Germinal center (tissue), 1 donor: ENCODE data around the gene SURF4.
"Not testable (repeated sequence)": the region's sequence is repeated elsewhere in the genome, so short reads cannot be mapped to it uniquely, and the experiment has no call there.

Source experiments
- DNase-seq: peaks from one replicate; pipeline ENCODE4 v3.0.0; 2012; ENCODE audit warnings: mixed read lengths, low spot score

SURF4 gene

GRCh38 chr9:133334161-133334560 lies 41.7 kb downstream of the SURF4 start:
- DNase-seq, result no peak

GRCh38 chr9:133333566-133333965 lies 42.3 kb downstream of the SURF4 start:
- DNase-seq, result no peak

DNA sequence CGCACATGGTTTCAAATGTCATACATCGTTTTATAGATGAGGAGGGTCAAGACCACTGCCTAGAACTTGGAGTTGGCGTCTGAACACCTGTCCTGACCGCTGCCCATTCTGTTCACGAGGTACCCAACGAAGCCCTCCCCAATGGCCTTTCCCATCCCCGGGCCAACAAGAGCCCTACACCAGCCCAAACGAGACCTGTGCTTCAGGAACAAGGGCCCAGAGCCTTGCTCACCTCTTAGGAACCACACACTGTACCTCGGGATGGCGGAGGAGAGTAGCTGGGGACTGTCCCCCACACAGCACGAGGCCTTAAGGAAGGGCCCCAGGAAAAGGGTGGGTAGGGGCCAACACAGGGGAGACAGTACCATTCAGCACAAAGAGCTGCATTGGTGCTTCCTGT lies 42.8 kb downstream of the SURF4 start:
- no peak for DNase-seq

- DNase-seq, result no peak
Observed at GRCh38 chr9:133332381-133332730, 43.5 kb downstream of the SURF4 start.

GRCh38 chr9:133331641-133332380 lies 44.0 kb downstream of the SURF4 start:
- no peak for DNase-seq

DNA sequence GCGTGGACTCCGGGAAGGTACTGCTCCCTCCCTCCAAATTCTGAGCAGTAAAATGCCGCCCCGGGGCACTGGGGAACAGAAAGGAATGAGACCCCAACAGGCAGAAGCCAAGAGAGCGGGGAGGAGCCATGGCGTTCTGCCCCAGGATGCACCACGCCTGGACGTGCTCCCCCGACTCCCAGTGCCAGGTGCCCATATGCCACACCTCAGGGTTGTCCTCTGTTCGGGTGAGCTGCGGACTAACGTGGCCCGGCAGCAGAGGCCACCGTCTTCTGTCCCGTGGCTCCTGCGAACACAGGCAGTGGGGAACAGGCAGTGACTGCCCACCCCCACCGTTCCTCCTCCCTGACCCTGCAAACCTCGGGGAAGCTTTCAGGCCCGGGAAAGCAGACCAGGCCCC lies 44.6 kb downstream of the SURF4 start:
- DNase-seq, result no peak

DNA sequence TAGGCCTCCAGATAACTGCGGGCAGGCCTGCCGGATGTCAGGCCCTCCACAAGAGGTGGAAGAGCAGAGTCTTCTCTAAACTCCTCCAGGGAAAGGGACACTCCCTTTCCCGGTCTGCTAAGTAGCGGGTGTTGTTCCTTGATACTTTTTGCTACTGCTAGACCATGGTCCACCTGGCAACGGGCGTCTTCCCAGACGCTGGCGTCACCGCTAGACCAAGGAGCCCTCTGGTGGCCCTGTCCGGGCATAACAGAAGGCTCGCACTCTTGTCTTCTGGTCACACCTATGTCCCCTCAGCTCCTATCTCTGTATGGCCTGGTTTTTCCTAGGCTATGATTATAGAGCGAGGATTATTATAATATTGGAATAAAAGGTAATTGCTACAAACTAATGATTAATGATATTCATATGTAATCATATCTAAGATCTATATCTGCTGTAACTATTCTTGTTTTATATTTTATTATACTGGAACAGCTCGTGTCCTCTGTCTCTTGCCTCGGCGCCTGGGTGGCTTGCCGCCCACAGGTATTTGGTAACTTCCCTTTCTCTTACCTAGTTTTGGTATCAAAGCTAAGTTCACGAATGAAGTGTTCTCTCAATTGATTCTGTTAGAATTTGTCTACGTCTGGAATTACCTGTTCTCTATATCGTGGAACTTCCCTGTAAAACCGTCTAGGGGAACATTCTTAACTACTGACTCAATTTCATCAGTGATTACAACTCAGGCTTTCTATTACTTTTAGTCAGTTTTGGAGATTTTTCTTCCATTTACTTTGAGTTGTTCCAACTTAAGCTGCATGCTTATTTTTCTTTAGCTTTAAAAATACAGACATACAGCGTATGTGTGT lies 46.3 kb downstream of the SURF4 start:
- not testable (repeated sequence) for DNase-seq

- no peak for DNase-seq
Observed at GRCh38 chr9:133327834-133328484, 47.9 kb downstream of the SURF4 start.

DNA sequence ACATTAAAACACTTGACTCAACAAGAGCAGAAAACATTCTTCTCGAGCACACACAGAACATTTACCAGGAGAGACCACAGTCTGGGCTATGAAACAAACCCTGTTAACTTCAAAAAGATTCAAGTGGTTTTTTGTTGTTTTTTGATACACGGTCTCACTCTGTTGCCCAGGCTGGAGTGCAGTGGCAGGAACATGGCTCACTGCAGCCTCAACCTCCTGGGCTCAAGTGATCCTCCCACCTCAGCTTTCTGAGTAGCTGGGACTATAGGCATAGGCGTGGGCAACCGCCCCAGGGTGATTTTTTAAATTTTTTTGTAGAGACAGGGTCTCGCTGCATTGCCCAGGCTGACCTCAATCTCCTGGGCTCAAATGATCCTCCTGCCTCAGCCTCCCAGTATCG lies 48.8 kb downstream of the SURF4 start:
- not testable (repeated sequence) for DNase-seq

GRCh38 chr9:133323991-133324703 lies 51.7 kb downstream of the SURF4 start:
- DNase-seq, result no peak

GRCh38 chr9:133323211-133323610 lies 52.6 kb downstream of the SURF4 start:
- DNase-seq, result no peak

DNA sequence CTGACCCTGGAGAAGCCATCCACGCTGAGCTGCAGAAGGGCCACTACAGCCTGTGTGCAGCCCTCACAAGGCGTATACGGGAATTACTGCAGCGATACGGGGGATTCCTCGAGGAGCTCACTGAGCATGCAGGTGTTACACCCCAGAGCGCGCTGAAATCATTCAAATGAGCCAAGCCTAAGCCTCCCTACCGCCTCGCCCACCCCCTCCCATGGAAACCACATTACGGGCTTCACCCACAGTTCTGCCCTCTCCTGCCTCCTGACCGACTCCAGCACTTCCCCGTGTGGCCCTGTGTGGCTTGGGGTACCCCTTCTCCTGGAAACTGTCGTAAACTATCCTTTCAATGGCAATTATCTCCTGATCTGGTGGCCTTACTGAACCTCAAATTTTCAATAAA lies 53.2 kb downstream of the SURF4 start:
- DNase-seq, result no peak

DNA sequence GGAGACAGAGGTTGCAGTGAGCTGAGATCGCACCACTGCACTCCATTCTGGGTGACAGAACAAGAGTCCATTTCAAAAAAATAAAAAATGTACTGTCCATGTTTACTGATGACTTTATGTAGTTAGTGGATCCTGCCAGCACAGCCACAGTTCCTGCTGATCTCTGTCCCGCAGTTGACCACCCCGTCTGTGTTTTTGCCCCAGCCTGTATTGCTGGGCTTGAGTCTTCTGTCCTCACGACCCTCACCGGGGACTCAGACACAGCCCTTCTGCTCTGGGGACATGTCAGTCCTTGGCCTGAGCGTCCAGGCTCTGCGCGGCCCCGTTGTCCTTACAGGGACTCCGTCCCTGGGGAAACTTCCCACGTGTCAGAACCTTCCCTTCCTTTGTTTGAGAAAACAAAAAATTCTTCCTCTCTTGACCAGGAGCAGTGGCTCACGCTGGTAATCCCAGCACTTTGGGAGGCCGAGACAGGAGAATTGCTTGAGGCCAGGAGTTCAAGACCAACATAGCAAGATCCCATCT lies 54.4 kb downstream of the SURF4 start:
- no peak for DNase-seq

GRCh38 chr9:133320421-133320881 lies 55.4 kb downstream of the SURF4 start:
- DNase-seq, result no peak

DNA sequence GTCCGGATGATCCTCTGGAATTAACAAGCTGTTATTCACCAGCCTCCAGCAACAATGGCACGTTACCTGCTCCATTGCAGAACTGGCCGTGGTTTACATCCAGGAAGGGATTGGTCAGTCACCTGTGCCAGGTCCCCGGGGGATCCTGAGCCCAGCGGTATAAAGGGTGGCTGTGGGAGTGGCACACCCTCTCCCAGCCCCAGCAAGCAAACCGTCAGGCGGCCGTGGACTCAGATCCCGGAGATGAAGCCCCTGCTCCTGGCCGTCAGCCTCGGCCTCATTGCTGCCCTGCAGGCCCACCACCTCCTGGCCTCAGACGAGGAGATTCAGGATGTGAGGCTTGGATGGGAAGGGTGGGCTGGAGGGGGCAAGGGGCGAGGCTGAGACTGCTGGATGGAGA lies 58.3 kb downstream of the SURF4 start:
- DNase-seq, result not testable (repeated sequence)

GRCh38 chr9:133315997-133316396 lies 59.9 kb downstream of the SURF4 start:
- no peak for DNase-seq
